ENCODE measurements around the gene WDR27.

Gene WDR27

GRCh38 chr6:169454204-169454871 is 247.5 kb downstream of the WDR27 start:
- TF ChIP-seq EZH2 (IDR thresholded peaks at IDR 0.05; ENCODE audit: borderline replicate concordance, low read depth, low read length, severe bottlenecking), result no peak
- TF ChIP-seq, protein P1, sequence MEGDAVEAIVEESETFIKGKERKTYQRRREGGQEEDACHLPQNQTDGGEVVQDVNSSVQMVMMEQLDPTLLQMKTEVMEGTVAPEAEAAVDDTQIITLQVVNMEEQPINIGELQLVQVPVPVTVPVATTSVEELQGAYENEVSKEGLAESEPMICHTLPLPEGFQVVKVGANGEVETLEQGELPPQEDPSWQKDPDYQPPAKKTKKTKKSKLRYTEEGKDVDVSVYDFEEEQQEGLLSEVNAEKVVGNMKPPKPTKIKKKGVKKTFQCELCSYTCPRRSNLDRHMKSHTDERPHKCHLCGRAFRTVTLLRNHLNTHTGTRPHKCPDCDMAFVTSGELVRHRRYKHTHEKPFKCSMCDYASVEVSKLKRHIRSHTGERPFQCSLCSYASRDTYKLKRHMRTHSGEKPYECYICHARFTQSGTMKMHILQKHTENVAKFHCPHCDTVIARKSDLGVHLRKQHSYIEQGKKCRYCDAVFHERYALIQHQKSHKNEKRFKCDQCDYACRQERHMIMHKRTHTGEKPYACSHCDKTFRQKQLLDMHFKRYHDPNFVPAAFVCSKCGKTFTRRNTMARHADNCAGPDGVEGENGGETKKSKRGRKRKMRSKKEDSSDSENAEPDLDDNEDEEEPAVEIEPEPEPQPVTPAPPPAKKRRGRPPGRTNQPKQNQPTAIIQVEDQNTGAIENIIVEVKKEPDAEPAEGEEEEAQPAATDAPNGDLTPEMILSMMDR (IDR thresholded peaks at IDR 0.05; ENCODE audit: borderline replicate concordance, extremely low read depth, low read length, poor library complexity, severe bottlenecking), result no peak
- Histone ChIP-seq H3K4me1 (ENCODE audit: insufficient read depth, low read length) (no peaks in the 10 kb centered on the region), H3K9ac (ENCODE audit: low read depth, low read length) (no peak overlapping the region), H3K4me2 (ENCODE audit: insufficient read depth, low read length) (no peak overlapping the region), H3K27me3 (ENCODE audit: insufficient read depth, low read length, poor library complexity) (no peaks in the 10 kb centered on the region), H3K79me2 (ENCODE audit: insufficient read depth, low read length) (no peaks in the 10 kb centered on the region), H3K36me3 (ENCODE audit: insufficient read depth, low read length) (no peaks in the 10 kb centered on the region), H3K9me3 (ENCODE audit: insufficient read depth, low read length, severe bottlenecking) (no peaks in the 10 kb centered on the region), H4K20me1 (ENCODE audit: insufficient read depth, low read length) (no peaks in the 10 kb centered on the region), H3K27ac (ENCODE audit: low read length) (no peak overlapping the region), H3K4me3 (ENCODE audit: low read depth in 1 of 2, low read length in 2 of 2) (no peak overlapping the region), H2AFZ (ENCODE audit: low read depth, low read length) (no peak overlapping the region)
- ATAC-seq (ENCODE audit: insufficient read depth, low read depth), result no peak
- DNase-seq, result no peak

GRCh38 chr6:169452869-169453620 is 248.8 kb downstream of the WDR27 start:
- no peak overlapping the region for H3K4me2 ChIP-seq (ENCODE audit: insufficient read depth, low read length)
- no peak for DNase-seq
- TF ChIP-seq, protein P1 (IDR thresholded peaks at IDR 0.05; ENCODE audit: borderline replicate concordance, extremely low read depth, low read length, poor library complexity, severe bottlenecking), result no peak
- TF ChIP-seq EZH2 (IDR thresholded peaks at IDR 0.05; ENCODE audit: borderline replicate concordance, low read depth, low read length, severe bottlenecking), result no peak
- no peaks in the 10 kb centered on the region for H3K27me3 ChIP-seq (ENCODE audit: insufficient read depth, low read length, poor library complexity)
- H4K20me1 ChIP-seq (ENCODE audit: insufficient read depth, low read length), result no peaks in the 10 kb centered on the region
- H3K79me2 ChIP-seq (ENCODE audit: insufficient read depth, low read length), result no peaks in the 10 kb centered on the region
- no peak overlapping the region for H3K4me3 ChIP-seq (ENCODE audit: low read depth in 1 of 2, low read length in 2 of 2)
- H3K9ac ChIP-seq (ENCODE audit: low read depth, low read length), result no peak overlapping the region
- no peak overlapping the region for H2AFZ ChIP-seq (ENCODE audit: low read depth, low read length)
- no peaks in the 10 kb centered on the region for H3K9me3 ChIP-seq (ENCODE audit: insufficient read depth, low read length, severe bottlenecking)
- no peak overlapping the region for H3K27ac ChIP-seq (ENCODE audit: low read length)
- H3K36me3 ChIP-seq (ENCODE audit: insufficient read depth, low read length), result no peaks in the 10 kb centered on the region
- H3K4me1 ChIP-seq (ENCODE audit: insufficient read depth, low read length), result no peaks in the 10 kb centered on the region
- no peak for ATAC-seq (ENCODE audit: insufficient read depth, low read depth)

DNA sequence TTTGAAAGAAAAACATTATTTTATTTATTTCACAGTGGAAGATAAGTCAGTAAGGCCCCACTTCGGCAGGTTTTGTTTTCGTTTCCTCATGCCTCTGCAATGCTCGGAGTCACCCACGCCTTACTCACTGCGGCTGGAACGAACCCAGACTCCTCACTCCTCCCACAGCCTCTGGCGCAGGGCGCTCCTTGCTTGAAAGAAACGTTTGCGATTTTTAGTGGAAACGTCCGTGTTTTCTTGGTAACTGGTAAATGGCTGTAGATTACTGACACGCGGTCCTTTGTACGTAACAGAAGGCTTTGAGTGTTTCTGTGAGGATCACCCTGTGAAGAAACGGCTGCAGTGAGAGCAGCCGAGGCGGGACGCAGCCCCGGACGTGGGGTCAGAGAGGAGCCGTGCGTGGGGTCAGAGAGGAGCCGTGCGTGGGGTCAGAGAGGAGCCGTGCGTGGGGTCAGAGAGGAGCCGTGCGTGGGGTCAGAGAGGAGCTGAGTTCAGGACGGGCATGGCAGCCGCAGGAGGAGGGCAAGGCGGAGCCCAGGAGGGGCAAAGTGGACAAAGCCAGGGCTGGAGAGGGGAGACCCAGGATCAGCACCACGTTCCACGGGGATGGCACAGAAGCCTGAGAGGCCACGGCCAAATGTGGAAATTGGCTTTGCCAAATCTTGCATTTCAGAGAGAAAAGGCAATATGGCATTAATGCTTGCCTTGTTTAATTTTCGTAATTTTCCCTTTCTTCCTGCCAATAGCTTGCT is 249.5 kb downstream of the WDR27 start:
- H2AFZ ChIP-seq (ENCODE audit: low read depth, low read length), result no peak overlapping the region
- DNase-seq (no peak), ATAC-seq (ENCODE audit: insufficient read depth, low read depth) (no peak)
- H3K4me1 ChIP-seq (ENCODE audit: insufficient read depth, low read length), result no peaks in the 10 kb centered on the region
- H4K20me1 ChIP-seq (ENCODE audit: insufficient read depth, low read length), result no peaks in the 10 kb centered on the region
- no peaks in the 10 kb centered on the region for H3K79me2 ChIP-seq (ENCODE audit: insufficient read depth, low read length)
- H3K9me3 ChIP-seq (ENCODE audit: insufficient read depth, low read length, severe bottlenecking), result no peaks in the 10 kb centered on the region
- no peak for TF ChIP-seq EZH2 (IDR thresholded peaks at IDR 0.05; ENCODE audit: borderline replicate concordance, low read depth, low read length, severe bottlenecking)
- TF ChIP-seq, protein P1 (IDR thresholded peaks at IDR 0.05; ENCODE audit: borderline replicate concordance, extremely low read depth, low read length, poor library complexity, severe bottlenecking), result no peak
- no peak overlapping the region for H3K9ac ChIP-seq (ENCODE audit: low read depth, low read length)
- H3K27ac ChIP-seq (ENCODE audit: low read length), result no peak overlapping the region
- H3K4me2 ChIP-seq (ENCODE audit: insufficient read depth, low read length), result no peak overlapping the region
- no peaks in the 10 kb centered on the region for H3K27me3 ChIP-seq (ENCODE audit: insufficient read depth, low read length, poor library complexity)
- H3K36me3 ChIP-seq (ENCODE audit: insufficient read depth, low read length), result no peaks in the 10 kb centered on the region
- no peak overlapping the region for H3K4me3 ChIP-seq (ENCODE audit: low read depth in 1 of 2, low read length in 2 of 2)

Data from DND-41 (cell line).